Activated T-helper 1 cell treated with anti-CD3 and anti-CD28 coated beads, Interleukin-2, amount 50 U/mL, for 16 hours (primary cell): ENCODE measurements around the gene IPCEF1.
"Not testable (repeated sequence)": the region's sequence is repeated elsewhere in the genome, so short reads cannot be mapped to it uniquely, and the experiment has no call there.

Source experiments
- DNase-seq, 2 donors: peaks; one replicate each; pipeline ENCODE4 v3.0.0-alpha.2; 2020; ENCODE audit warnings: low read depth in 1 of 2, low spot score in 1 of 2

IPCEF1 gene

GRCh38 chr6:154227862-154228520 lies 128.6 kb downstream of the IPCEF1 start:
- no peak for DNase-seq

- no peak for DNase-seq
Observed at GRCh38 chr6:154226461-154226860, 130.1 kb downstream of the IPCEF1 start.

GRCh38 chr6:154223296-154223695 lies 133.3 kb downstream of the IPCEF1 start:
- no peak for DNase-seq

GRCh38 chr6:154222716-154223115 lies 133.9 kb downstream of the IPCEF1 start:
- no peak for DNase-seq

GRCh38 chr6:154219250-154219649 lies 137.4 kb downstream of the IPCEF1 start:
- DNase-seq: no peak

GRCh38 chr6:154218787-154219186 lies 137.8 kb downstream of the IPCEF1 start:
- DNase-seq: no peak

GRCh38 chr6:154218301-154218700 lies 138.3 kb downstream of the IPCEF1 start:
- no peak for DNase-seq

GRCh38 chr6:154213782-154214181 lies 142.8 kb downstream of the IPCEF1 start:
- DNase-seq: no peak

GRCh38 chr6:154210678-154211077 lies 145.9 kb downstream of the IPCEF1 start:
- DNase-seq: no peak

GRCh38 chr6:154209555-154209954 lies 147.0 kb downstream of the IPCEF1 start:
- no peak for DNase-seq

- no peak for DNase-seq
Observed at GRCh38 chr6:154206996-154207395, 149.6 kb downstream of the IPCEF1 start.

GRCh38 chr6:154206141-154206540 lies 150.5 kb downstream of the IPCEF1 start:
- DNase-seq: no peak

GRCh38 chr6:154202958-154203357 lies 153.6 kb downstream of the IPCEF1 start:
- no peak for DNase-seq

GRCh38 chr6:154202339-154202738 lies 154.3 kb downstream of the IPCEF1 start:
- no peak for DNase-seq

- not testable (repeated sequence) for DNase-seq
Observed at GRCh38 chr6:154201688-154202087, 154.9 kb downstream of the IPCEF1 start.

- no peak for DNase-seq
Observed at GRCh38 chr6:154197196-154197860, 159.3 kb downstream of the IPCEF1 start.

GRCh38 chr6:154196333-154196885 lies 160.2 kb downstream of the IPCEF1 start:
- no peak for DNase-seq

GRCh38 chr6:154187714-154188113 lies 168.9 kb downstream of the IPCEF1 start:
- no peak for DNase-seq

GRCh38 chr6:154187203-154187602 lies 169.4 kb downstream of the IPCEF1 start:
- DNase-seq: no peak

- no peak for DNase-seq
Observed at GRCh38 chr6:154179434-154179833, 177.2 kb downstream of the IPCEF1 start.

- DNase-seq: not testable (repeated sequence)
Observed at GRCh38 chr6:154172393-154172792, 184.2 kb downstream of the IPCEF1 start.

GRCh38 chr6:154170106-154170505 lies 186.5 kb downstream of the IPCEF1 start:
- DNase-seq: no peak
